Fibroblast of skin of back (primary cell): ENCODE results near the gene ZFX.

Source experiments
- DNase-seq: peaks from one replicate; pipeline ENCODE4 v3.0.0-alpha.2; 2013

Gene ZFX

GRCh38 chrX:24242649-24243175, 93.2 kb downstream of the ZFX start:
- DNase-seq = peak; percentile 82

GRCh38 chrX:24243188-24243587, 93.7 kb downstream of the ZFX start:
- no peak for DNase-seq

DNA sequence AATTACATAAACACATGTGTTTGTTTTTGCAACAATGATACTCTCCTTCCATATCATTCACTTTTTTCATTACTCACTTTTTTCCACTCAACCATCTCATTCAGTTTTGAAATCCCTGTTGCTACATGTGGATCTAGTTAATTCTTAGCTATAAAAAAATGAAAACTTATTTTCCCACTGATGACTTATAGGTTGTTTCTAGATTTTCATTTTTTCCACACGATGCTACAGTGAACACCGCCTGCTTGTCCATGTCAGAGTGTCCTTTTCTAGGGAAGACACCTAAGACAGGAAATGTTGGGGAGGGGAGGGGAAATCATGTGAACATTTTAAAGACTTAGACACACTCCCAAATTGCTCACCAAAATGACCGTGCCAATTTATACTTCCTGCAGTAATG, 94.2 kb downstream of the ZFX start:
- peak; percentile 33 for DNase-seq

DNA sequence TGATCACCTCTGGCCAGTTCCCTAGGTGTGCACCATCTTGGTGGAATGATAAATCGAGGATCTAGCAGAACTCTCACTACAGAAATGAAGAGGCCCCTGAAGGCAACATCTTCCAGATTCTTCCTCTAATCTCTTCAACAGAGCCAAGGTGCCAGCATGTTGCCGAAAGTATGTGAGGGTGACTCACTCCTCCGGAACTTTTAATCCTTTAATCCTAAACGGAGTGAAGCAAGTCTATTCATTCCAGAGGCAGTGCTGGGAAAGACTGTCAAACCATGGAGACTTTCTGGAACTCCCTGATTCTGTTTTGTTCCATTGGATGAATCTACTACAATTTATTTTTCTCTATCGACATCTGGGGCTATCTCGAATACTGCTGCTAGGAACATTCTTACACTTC, 95.7 kb downstream of the ZFX start:
- peak; percentile 83 for DNase-seq

- no peak for DNase-seq
These were observed 98.5 kb downstream of the ZFX start for GRCh38 chrX:24248042-24248441.

GRCh38 chrX:24253030-24253429, 103.5 kb downstream of the ZFX start:
- DNase-seq = no peak

GRCh38 chrX:24253469-24253868, 103.9 kb downstream of the ZFX start:
- DNase-seq = no peak

GRCh38 chrX:24257011-24257410, 107.5 kb downstream of the ZFX start:
- DNase-seq = no peak

DNA sequence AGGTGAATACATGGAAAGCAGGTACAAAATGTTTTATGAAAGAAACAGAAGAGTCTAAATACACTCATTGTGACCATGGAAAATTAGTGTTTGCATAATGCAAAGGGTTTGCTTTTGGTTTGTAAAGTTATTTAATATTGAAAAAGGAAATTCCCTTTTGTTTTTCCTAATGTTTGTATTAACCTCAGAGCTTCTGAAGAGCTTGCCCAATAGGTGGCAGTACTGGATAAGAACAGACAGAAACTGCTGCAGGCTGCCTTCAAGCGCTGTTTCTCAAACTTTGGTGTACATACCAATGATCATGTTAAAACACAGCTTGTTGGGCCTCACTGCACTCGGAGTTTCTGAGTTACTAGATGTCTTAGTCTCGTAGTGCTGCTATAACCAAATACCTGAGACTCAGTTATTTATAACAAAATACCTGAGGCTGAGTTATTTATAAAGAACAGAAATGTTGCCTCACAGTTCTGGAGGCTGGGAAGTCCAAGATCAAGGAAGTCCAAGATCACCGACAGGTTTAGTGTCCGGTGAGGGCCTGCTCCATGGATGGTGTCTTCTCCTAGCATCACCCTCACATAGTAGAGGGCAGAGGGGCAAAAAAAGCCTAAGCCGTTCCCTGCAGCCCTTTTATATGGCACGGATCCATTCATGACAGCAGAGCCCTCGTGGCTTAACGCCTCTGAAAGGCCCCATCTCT, 110.2 kb downstream of the ZFX start:
- DNase-seq = peak; percentile 66

GRCh38 chrX:24260842-24261550, 111.5 kb downstream of the ZFX start:
- peak; percentile 42 for DNase-seq

GRCh38 chrX:24262309-24262708, 112.8 kb downstream of the ZFX start:
- no peak for DNase-seq

GRCh38 chrX:24264383-24264782, 114.9 kb downstream of the ZFX start:
- no peak for DNase-seq
